Mononuclear cell (primary cell): ENCODE data around the gene MORN2. TPM values are rescaled to one million over a fixed set of nuclear protein-coding genes. Genes with fewer than 3 reads are reported as not detected.
"Not testable (repeated sequence)": the region's sequence is repeated elsewhere in the genome, so short reads cannot be mapped to it uniquely, and the experiment has no call there.

Experiments
- H3K27me3 ChIP-seq: 2 replicates; pipeline ENCODE4 v1.6.0; 2011; ENCODE audit warnings: low read length, control low read depth; ENCODE audit not compliant: insufficient read depth
- H3K4me1 ChIP-seq: 2 replicates; pipeline ENCODE4 v1.5.1; 2011; ENCODE audit warnings: mild to moderate bottlenecking, low read length, control low read depth; ENCODE audit not compliant: insufficient read depth
- H3K4me3 ChIP-seq: 2 replicates; pipeline ENCODE4 v1.5.1; 2011; ENCODE audit warnings: mild to moderate bottlenecking, low read length, moderate library complexity
- H3K9me3 ChIP-seq: 2 replicates; pipeline ENCODE4 v1.5.1; 2011; ENCODE audit warnings: low read depth, mild to moderate bottlenecking, control low read depth, low read length
- total RNA-seq: library from RNA; depleted of rRNA; stranded (reverse); fragments of >200 nt; gene quantifications from one replicate; pipeline ENCODE4 v1.2.3, GENCODE V29; 2012

Gene MORN2
- 1.2 TPM for total RNA-seq

GRCh38 chr2:38875576-38876367 is at the start of gene MORN2, which contains the start of gene DHX57:
TSS of gene MORN2 (plus strand) at chr2:38875976.
TSS of gene DHX57 (minus strand) at chr2:38875934. CDS start at chr2:38868405, 7,529 bp downstream.
- Histone ChIP-seq H3K9me3 (no peaks in the 10 kb centered on the region), H3K27me3 (no peaks in the 10 kb centered on the region), H3K4me1 (peaks cover 19% of the 10 kb centered on the region), H3K4me3 (peak within 1 kb of the TSS; percentile 95)

GRCh38 chr2:38827539-38828145 is 48.1 kb upstream of the MORN2 start:
- H3K4me1 ChIP-seq, result peaks cover 34% of the 10 kb centered on the region
- H3K27me3 ChIP-seq, result not testable (repeated sequence)

GRCh38 chr2:38828460-38828859 is 47.3 kb upstream of the MORN2 start:
- Histone ChIP-seq H3K4me1 (peaks cover 40% of the 10 kb centered on the region), H3K4me3 (no peak overlapping the region), H3K9me3 (no peaks in the 10 kb centered on the region), H3K27me3 (no peaks in the 10 kb centered on the region)

More at GRCh38 chr2:38827539-38828145, 48.1 kb upstream of the MORN2 start:
- H3K4me3 ChIP-seq, H3K9me3 ChIP-seq: not testable (repeated sequence)

- no peak overlapping the region for H3K4me3 ChIP-seq
- no peaks in the 10 kb centered on the region for H3K27me3 ChIP-seq
- H3K4me1 ChIP-seq, result peaks cover 53% of the 10 kb centered on the region
- H3K9me3 ChIP-seq, result no peaks in the 10 kb centered on the region
Observed at GRCh38 chr2:38829971-38830370, 45.8 kb upstream of the MORN2 start.

GRCh38 chr2:38830526-38831159 is 45.1 kb upstream of the MORN2 start:
- H3K4me3 ChIP-seq, result no peak overlapping the region
- H3K9me3 ChIP-seq, result no peaks in the 10 kb centered on the region
- no peaks in the 10 kb centered on the region for H3K27me3 ChIP-seq
- peaks cover 60% of the 10 kb centered on the region for H3K4me1 ChIP-seq

- Histone ChIP-seq H3K4me3 (no peak overlapping the region), H3K9me3 (no peaks in the 10 kb centered on the region), H3K27me3 (no peaks in the 10 kb centered on the region), H3K4me1 (peaks cover 89% of the 10 kb centered on the region)
Observed at GRCh38 chr2:38835015-38835601, 40.7 kb upstream of the MORN2 start.

GRCh38 chr2:38835990-38836389 is 39.8 kb upstream of the MORN2 start:
- Histone ChIP-seq H3K27me3 (no peaks in the 10 kb centered on the region), H3K4me3 (no peak overlapping the region), H3K9me3 (no peaks in the 10 kb centered on the region), H3K4me1 (peaks cover 90% of the 10 kb centered on the region)

GRCh38 chr2:38836791-38837190 is 39.0 kb upstream of the MORN2 start:
- no peak overlapping the region for H3K4me3 ChIP-seq
- H3K9me3 ChIP-seq, result no peaks in the 10 kb centered on the region
- no peaks in the 10 kb centered on the region for H3K27me3 ChIP-seq
- peaks cover 83% of the 10 kb centered on the region for H3K4me1 ChIP-seq

GRCh38 chr2:38850045-38850444 is 25.7 kb upstream of the MORN2 start:
- Histone ChIP-seq H3K27me3 (no peaks in the 10 kb centered on the region), H3K9me3 (no peaks in the 10 kb centered on the region), H3K4me3 (no peak overlapping the region), H3K4me1 (no peaks in the 10 kb centered on the region)

GRCh38 chr2:38856165-38856564 is 19.6 kb upstream of the MORN2 start:
- Histone ChIP-seq H3K4me3 (no peak overlapping the region), H3K4me1 (no peaks in the 10 kb centered on the region), H3K27me3 (no peaks in the 10 kb centered on the region), H3K9me3 (no peaks in the 10 kb centered on the region)

GRCh38 chr2:38862476-38862875 is 13.3 kb upstream of the MORN2 start:
- H3K9me3 ChIP-seq, result no peaks in the 10 kb centered on the region

GRCh38 chr2:38863061-38863695 is 12.6 kb upstream of the MORN2 start:
- no peaks in the 10 kb centered on the region for H3K4me1 ChIP-seq
- H3K4me3 ChIP-seq, result no peak overlapping the region
- H3K9me3 ChIP-seq, result no peaks in the 10 kb centered on the region
- no peaks in the 10 kb centered on the region for H3K27me3 ChIP-seq

More at GRCh38 chr2:38862476-38862875, 13.3 kb upstream of the MORN2 start:
- H3K4me3 ChIP-seq, result no peak overlapping the region
- no peaks in the 10 kb centered on the region for H3K4me1 ChIP-seq
- no peaks in the 10 kb centered on the region for H3K27me3 ChIP-seq

GRCh38 chr2:38866773-38867443 is 8.9 kb upstream of the MORN2 start:
- peaks cover 4% of the 10 kb centered on the region for H3K9me3 ChIP-seq
- H3K27me3 ChIP-seq, result no peaks in the 10 kb centered on the region
- no peak overlapping the region for H3K4me3 ChIP-seq
- no peaks in the 10 kb centered on the region for H3K4me1 ChIP-seq

- H3K9me3 ChIP-seq, result peaks cover 4% of the 10 kb centered on the region
- H3K4me3 ChIP-seq, result no peak overlapping the region
- no peaks in the 10 kb centered on the region for H3K27me3 ChIP-seq
- peaks cover 15% of the 10 kb centered on the region for H3K4me1 ChIP-seq
Observed at GRCh38 chr2:38871432-38871831, 4.3 kb upstream of the MORN2 start.
